ENCODE results near the gene TTBK1.

- TF ChIP-seq CTCF (IDR thresholded peaks at IDR 0.05): no peak
- no peak for TF ChIP-seq POLR2A (IDR thresholded peaks at IDR 0.05)
Observed at GRCh38 chr6:43260791-43261190, 17.5 kb downstream of the TTBK1 start.
